GM19238 (cell line): Measurements from ENCODE around the gene FANCC.

Experiments
- DNase-seq: peaks from one replicate; pipeline ENCODE4 v3.0.0; 2011; ENCODE audit warnings: low spot score; ENCODE audit not compliant: insufficient read length

Gene FANCC, protein sequence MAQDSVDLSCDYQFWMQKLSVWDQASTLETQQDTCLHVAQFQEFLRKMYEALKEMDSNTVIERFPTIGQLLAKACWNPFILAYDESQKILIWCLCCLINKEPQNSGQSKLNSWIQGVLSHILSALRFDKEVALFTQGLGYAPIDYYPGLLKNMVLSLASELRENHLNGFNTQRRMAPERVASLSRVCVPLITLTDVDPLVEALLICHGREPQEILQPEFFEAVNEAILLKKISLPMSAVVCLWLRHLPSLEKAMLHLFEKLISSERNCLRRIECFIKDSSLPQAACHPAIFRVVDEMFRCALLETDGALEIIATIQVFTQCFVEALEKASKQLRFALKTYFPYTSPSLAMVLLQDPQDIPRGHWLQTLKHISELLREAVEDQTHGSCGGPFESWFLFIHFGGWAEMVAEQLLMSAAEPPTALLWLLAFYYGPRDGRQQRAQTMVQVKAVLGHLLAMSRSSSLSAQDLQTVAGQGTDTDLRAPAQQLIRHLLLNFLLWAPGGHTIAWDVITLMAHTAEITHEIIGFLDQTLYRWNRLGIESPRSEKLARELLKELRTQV

DNA sequence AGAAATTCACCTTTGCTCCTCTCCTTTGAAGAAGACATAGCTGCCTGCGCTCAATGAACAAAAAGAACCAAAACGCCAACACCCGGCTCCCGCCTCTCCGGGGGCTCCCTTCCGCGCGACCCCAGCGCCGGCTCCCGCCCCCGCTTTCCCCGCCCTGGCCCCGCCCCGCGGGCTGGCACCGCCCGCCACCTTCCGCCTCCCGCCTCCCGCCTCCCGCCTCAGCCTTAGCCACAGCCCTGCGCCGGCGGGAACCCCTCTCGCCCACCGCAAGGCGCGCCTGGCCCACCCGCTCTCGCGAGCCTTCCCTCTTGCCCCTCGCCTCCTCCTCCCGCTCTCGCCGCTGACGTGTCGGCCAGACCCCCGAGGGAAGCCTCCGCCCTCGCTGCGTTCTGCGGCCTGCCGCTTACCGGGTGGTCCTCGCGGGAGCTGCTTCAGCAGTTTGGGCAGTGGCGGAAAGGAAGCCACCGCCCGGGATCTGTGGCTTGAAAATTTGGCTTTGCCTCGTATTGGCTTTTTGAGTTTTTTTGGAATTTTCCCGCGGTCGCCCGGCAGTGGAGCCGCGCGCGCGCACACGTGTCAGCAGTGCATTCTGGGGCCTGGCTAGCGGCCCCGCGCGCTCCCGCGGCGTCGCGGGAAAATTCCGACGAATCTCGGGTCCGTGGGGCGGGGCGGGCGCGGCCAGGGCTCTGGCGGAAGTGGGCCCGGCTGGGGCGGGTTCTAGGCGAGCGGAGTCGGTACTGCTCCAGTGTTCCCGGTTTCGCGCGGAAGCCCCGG lies at the start of gene FANCC:
TSS of gene FANCC (minus strand) at position 591 of the 774 bp plus-strand sequence. CDS start 68,418 bp downstream, outside the sequence.
- peak; percentile 83 for DNase-seq

DNA sequence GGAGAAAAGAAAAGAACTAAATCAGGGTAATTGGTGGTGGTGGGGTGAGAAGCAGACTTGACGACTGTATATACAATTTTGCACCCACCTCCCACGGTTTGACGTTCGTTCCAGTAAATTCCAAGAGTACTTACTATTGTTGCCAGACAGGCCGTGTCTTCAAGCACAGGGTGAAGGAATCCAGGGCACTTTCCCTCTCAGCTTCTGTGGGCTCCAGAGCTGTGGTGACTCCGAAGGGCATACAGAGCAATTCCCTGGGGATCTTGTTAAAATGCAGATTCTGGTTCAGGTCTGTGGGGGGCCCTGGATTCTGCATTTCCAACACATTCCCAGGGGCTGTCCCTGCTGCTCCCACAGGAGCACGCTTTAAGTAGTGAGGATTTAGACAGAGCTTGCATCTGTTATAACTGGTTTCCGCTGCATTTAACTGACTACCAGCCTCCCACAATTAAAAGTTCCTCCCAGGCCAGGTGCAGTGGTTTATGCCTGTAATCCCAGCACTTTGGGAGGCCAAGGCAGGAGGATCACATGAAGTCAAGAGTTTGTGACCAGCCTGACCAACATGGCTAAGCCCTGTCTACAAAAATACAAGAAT lies 49.3 kb upstream of the FANCC start:
- no peak for DNase-seq

DNA sequence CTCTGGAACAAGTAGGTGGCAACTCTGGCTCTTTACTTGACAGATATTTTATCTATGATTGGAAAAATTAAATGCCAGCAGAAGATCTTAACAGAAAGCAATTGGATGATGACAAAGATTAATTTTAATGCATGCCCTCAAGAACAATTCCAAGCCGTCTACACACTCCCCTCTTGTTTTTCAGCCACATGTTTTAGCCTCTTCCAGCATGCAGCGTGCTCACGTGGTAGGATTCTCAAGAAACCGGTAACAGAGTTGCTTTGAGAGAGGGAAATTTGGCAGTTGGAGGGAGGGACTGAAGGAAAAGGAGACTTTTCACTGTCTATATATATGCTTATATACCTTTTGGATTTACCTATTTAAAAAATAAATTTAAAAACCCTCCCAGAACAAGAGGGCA lies 48.3 kb upstream of the FANCC start:
- no peak for DNase-seq

DNA sequence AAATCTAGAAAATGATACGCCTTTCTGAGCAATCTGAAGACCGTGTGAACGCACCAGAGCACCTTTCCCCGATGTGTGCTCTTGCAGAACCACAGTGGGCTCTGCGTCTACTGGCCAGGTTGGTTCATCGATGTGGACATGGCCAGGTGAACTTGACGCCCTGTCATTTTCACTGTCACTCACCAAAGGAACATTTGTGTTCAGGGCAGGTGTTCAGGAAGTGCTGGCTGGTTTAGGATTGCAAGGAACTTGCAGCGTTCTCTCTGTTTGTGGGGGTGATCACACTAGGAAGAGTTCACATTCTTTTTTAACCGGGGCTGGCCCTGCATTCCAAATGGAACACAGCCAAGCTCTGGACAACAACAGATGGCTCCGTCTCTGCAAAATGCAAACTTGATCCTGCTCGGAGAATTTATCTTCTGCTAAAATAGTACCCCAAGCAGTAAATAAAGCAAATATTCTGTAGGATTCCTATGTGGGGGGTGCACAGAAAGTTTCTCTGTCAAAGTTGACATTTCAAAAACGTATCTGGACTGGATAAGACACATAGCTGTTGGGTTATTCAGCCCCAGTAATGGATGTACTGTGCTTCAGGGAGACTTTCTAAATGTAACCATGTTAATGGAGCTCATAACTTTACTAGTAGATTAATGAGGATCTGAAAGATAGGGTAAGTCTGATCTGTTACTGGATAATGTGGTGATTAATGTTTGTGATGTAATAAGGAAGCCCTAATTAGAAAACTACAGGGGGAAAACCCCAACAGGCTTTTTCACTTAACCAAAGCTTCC lies 45.7 kb upstream of the FANCC start:
- no peak for DNase-seq

DNA sequence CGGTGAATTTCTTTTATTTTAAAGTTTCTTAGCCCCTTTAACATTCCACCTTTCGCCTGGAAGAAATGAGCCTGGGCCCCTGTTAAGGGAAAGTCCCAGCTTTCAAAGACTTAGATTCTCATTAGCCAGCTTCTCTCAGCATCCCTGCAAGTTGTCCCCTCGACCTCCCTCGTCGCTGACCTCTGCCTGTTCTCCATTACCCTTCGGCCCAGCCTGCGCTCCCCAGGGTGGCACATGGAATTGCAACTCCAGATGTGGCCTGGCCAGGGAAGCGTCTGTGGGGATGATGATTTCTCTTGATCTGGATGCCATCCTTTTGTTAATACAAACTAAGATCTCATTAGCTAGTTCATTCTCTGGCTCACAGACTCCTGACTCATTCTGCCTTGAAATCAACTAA lies 43.4 kb upstream of the FANCC start:
- DNase-seq: no peak

DNA sequence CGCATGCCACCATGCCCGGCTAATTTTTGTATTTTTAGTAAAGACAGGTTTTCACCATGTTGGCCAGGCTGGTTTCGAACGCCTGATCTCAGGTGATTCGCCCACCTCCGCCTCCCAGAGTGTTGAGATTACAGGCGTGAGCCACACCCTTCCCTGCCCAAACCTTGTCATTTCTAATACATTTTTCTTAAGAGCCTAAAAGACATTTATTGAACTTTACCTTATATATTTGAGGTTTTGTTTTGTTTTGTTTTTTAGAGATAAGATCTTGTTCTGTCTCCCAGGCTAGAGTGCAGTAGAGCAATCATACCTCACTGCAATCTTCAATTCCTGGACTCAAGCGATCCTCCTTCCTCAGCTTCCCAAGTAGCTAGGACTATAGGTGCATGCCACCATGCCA lies 39.8 kb upstream of the FANCC start:
- no peak for DNase-seq

DNA sequence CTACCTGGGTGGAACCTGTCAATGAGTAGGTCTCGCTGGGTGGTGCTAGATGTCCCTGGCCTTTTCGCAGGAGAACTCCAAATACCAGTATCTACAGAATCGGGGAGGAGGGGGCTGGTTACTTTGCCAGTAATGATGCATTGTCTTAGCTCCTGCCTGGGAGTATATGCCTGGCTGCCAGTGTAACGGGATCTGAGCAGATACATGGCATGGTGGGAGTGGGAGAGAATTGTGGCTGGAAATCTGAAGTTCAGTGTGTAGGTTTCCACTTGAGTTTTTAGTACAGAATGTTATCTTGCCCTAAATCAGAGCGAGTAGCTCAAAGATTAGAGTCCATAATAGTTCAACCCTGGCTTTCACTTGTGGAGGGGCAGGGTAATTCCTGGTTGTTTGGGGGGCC lies 38.0 kb upstream of the FANCC start:
- no peak for DNase-seq

DNA sequence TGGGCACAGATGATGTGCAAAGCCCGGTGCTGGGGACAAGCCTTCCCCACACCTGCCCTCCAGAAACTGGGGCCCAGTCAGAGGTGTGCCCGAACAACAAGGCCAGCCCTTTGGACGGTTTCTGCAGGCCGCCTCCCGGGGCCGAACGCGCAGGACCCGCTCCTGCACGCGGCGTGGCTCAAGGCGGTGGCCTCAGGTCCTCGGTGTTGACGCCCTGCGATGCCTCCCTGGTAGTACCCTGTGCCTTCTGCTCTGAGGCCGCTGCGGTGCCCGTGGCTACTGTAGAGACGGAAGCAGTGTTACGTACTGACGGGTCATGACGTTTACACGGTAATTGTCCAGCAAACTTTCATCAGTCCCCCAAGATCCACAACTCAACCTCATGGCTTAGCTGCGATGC lies 33.5 kb upstream of the FANCC start:
- no peak for DNase-seq

DNA sequence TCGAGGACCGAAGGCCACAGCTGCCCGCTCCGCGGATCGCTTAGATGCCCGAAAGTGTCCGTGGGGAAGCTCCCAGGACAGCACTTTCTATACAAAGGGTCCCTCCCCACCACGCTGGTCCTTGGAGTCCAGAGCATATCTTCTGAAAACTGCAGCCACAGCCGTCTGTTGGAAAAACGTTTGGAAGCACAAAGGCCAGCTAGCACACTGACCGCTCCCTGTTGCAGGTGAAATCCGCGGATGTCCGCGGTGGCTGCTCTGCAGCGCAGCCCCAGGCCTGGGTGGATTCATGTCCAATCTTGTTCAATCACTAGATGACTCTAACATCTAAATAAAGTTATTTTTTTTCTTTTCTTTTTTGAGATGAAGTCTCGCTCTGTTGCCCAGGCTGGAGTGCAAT lies 32.8 kb upstream of the FANCC start:
- DNase-seq: no peak

DNA sequence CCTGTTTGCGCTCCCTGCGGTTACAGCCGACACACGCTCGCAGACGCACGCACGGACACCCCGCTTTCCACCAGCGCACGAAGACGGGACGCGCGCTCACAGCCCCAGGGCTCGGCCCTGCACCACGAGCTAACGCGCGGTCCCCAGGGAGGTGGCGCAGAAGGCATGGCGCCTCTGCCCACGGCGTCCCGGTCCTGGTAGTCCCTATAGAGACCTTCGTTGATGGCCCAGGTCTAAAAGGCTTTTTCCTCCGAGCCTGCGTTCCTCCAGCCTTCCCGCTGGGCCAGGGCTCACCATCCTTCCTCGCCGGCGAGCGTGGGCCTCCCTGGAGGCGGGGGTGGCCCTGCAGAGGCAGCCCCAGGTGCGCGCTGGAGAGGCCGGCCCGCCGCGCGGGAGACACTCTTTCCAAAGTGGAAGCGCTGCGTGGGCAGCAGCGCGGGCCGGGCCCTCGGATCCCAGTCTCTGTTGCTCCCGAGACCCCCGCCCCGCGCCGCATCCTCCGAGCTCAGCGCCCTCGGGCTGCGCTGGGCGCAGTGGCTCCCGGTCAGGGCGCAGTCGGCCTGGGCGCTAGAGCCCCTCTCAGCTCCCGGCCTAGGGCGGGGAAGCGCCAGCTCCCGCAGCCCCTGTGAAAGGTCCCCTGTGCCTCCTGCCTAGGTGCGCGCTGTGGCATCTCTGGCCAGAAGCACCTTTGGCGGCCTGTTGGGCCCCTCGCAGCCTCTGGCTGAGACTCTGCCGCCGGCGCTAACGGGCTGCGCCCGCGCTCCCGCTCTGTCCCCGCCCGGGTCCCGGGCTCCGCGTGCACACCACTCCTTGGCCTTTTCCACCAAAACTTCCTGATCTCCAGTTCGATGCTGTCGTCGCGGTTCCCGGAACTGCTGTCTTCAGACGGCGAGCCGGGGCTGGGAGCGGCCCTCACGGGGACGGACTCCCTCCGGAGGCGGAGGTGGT lies 31.9 kb upstream of the FANCC start:
- DNase-seq: no peak

DNA sequence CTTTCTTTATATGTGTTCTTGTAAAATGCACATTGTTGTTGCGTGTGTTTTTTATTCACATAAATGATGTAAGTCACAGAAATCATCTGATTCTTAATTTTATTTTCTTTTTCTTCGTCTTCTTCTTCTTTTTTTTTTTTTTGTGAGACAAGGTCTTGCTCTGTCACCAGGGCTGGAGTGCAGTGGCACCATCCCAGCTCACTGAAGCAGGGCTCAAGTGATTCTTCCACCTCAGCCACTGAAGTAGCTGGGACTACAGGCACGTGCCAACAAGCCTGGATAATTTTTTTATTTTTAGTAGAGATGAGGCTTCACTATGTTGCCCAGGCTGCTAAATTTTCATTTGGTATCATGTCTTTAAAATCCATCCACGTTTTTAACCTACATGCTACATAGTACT lies 28.5 kb upstream of the FANCC start:
- no peak for DNase-seq

DNA sequence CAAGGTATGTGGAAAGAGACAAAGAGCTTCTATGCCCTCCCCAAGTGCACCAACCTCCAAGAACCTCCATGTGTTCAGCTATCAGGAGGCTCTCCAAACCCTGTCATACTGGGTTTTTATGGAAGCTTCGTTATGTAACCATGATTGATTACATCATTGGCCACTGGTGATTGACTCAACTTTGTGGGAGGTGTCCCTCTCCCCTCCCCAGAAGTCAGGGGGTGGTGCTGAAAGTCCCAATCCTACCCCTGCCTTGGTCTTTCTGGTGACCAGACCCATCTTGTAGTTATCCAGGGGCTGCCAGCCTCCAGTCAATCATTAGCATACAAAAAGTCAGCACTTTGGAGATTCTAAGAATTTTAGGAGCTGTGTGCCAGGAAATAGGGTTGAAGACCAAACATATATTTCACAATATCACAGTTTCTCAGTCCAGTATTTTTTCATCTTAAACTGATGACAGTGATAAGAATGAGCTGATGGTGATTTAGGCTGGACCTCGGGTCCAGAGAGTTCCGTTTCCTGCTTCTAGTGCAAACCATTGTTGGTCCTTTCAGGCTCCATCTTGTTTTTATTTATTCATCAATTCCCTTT lies 27.3 kb upstream of the FANCC start:
- no peak for DNase-seq

DNA sequence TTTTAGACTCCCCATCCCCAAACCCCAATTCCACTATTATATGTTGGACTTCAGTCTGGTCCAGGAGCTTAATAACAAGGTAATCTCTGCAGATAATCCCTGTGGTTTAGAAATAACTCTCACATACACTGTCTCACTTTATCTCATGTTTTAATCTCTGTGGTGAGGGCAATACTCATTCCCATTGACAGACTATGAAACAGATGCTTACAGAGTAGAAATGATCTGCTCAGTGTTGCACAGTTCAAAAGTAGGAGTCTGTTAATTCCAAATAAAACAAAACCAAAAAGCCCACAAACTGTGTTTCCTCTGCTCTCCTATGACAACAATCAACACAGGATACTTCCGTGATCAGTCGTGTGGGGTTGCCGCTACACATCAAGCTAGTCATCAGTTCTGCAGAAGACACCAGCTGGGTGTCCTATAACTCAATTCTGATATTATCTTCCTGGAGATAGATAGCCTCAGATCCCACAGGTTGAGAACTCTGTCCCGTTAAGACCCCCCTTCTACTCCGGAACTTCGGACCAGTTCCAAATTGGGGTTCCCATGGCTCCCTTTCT lies 26.3 kb upstream of the FANCC start:
- no peak for DNase-seq

DNA sequence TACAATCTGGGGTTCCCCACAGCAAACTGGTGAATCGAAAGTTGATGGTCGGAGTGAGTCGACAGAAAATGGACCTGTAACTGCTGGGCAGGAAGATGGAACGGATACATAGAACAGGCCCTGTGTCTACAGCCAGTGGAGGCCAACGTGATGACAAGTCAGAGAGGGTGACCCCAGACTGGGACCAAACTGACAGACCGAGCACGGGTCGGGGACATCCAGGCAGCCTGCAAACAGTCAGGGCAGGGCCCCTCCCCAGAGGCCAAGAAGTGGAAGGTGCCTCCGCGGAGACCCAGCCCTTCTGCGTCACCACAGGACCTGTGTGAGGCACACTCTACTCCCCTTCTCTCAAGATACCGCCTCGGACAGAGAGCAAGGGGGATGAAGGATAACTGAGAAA lies 25.1 kb upstream of the FANCC start:
- DNase-seq: no peak

DNA sequence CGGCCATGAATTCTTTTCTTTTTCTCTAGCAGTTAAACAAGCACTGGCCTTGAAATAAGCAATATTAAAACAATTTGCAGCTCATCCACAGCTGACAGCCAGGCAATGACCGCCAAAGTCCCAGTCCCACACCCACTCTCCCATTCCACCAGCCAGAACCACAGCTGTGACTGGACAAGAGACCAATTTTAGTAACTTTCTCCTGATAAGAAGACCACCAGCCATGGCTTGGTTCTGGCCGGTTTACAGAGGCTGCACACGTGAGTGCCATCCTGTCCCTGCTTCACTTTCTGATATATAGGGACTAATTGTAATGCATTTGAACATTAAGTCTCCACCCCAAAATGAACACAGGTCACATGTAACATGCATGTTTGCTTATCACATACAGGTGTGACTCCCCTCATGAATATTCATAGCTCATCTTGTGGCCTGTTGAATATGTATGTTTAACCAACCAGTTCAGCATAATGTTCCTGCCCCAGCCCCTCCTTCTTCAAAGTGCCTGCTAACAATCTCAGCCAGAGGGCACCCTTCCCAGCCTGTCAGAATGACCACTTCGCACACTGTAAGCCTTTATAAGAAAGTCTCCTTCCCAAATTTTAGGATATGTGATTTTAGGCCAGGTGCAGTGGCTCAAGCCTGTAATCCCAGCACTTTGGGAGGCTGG lies 23.9 kb upstream of the FANCC start:
- no peak for DNase-seq

DNA sequence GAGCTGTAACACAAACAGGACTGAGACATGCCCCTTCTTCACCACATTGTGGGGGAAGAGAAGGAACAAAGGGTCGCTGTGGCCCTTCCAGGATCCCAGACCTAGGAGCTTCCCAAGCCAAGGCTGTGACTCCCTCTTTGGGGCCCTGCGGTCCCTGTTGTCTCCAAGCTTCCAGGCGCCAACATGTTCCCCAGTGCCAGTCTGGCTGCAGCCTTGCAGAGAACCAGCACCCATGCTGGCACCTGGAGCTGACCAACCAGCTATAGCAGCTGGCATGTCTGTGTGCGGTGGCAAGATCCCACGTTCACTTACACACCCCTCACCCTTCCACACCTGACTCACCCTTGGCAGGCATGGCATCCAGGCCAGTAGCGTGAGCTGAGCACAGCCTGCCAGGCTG lies 20.7 kb upstream of the FANCC start:
- DNase-seq: no peak

DNA sequence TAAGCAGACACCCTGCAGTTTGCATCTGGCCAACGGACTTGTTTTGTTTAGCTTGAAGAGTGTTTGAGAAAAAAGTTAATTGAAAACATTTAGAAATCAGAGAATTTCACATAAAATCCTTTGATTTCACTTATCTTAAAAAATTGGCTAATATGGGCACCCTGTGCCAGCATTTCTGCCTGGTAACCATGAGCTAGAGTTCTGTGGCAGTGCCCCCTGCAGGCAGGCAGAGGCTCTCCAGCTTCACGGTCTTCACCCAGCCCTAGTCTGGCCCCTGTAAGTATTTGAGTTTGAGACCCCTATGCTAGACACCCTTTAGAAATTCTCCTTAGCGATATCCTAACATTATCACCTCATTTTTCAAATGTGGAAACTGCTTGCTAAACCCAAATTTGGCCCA lies 18.8 kb upstream of the FANCC start:
- DNase-seq: no peak

DNA sequence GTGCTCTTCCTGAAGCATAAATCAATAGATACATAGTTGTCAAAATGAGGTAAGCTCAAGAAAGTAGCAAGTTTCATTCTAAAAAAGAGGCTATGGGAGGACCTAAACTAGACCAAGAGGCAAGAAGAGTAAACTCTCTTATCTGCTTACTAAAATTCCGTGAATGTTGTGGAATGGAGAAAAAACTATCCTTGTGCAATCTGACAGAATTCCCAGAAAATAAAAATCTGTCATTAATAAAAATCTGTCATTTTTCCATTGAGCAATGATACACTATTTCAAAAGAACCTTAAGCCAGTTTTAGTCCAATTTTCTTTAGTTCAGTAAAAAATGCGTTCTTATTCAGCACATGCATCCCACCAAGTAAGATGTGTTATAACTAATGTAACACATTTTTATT lies 15.9 kb upstream of the FANCC start:
- no peak for DNase-seq

DNA sequence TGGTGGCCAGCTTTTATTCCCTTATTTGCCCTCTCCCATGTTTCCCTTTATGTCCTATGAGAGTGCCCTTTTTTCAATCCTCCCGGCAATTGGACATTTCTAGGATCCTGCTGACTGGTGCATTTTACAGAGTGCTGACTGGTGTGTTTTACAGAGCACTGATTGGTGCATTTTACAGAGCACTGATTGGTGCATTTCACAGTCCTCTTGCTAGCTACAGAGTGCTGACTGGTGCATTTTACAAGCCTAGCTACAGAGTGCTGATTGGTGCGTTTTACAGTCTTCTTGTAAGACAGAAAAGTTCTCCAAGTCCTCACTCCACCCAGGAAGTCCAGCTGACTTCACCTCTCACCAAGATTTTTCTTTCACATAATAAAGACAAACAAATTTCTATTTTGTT lies 15.4 kb upstream of the FANCC start:
- DNase-seq: no peak
